GM18502 (cell line): ENCODE data around the gene AKAP11.
A peak's percentile ranks its signal among the peaks of the same experiment; 100 is the strongest.
"Not testable (repeated sequence)": the region's sequence is repeated elsewhere in the genome, so short reads cannot be mapped to it uniquely, and the experiment has no call there.

Source experiments
- ATAC-seq: cut with Tn5 transposase; IDR thresholded peaks from one replicate; pipeline ENCODE4 v1.9.1; 2021; ENCODE audit warnings: mild to moderate bottlenecking; ENCODE audit not compliant: unreplicated experiment, poor library complexity

AKAP11 gene

DNA sequence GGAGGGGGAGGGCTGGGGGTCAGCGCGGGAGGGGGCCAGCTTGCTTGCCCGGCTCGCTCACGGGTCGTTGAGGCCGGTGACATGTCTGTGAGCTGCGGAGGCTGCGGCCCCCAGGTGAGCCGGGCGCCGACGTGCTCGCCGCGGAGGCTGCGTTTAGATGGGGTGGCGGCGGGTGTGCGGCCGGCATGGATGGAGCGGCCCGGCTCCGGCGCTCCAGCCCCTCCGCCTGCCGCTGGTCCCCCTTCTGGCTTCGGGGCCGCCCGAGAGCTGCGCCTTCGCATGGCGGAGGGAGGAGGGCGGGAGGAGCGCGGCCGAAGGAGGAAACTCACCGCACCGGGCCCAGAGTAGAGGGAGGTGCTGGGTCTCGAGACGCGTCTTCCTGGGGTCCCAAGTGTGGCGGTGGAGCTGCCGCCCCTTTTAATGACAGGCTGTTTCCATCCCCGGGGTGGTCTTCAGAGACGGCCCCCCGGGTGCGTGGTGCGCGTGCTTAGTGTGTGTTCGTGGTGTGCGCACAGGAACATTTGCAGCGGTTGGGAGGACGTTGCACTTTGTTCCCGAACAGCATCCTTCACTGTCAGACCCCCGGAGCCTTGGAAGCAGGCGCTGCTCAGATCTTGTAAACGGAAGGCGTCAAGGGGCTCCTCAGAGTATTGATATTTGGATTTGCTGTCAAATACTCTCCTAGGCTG is at the start of gene AKAP11:
TSS of gene AKAP11 (plus strand) at position 38 of the 689 bp plus-strand sequence. CDS start 14,197 bp downstream, outside the sequence.
- ATAC-seq, result peak; percentile 31

- no peak for ATAC-seq
These were observed 48.3 kb upstream of the AKAP11 start for GRCh38 chr13:42223681-42224080.

DNA sequence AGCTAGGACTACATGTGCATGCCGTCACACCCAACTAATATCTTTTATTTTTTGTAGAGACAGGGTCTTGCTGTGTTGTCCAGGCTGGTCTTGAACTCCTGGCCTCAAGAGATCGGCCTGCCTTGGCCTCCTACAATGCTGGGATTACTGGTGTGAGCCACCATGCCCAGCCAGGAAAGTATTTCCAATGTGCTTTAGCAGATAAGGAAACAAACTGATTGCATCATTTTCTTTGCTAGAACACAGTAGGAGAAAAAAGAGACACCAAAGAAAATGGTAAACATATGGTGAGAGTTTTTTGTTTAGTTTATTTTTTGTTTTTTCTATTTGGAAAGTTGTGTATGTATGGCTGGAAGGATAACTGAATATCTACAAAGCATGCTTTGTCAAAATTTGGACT is 46.9 kb upstream of the AKAP11 start:
- no peak for ATAC-seq

DNA sequence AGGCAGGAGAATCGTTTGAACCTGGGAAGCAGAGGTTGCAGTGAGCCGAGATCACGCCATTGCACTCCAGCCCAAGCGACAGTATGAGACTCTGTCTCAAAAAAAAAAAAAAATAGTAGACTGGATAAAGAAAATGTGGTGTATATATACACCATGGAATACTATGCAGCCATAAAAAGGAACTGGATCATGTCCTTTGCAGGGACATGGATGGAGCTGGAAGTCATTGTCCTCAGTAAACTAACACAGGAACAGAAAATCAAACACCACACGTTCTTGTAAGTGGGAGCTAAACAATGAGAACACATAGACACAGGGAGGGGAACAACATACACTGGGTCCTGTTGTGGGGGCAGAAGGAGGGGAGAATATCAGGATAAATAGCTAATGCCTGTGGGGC is 45.2 kb upstream of the AKAP11 start:
- ATAC-seq, result not testable (repeated sequence)

DNA sequence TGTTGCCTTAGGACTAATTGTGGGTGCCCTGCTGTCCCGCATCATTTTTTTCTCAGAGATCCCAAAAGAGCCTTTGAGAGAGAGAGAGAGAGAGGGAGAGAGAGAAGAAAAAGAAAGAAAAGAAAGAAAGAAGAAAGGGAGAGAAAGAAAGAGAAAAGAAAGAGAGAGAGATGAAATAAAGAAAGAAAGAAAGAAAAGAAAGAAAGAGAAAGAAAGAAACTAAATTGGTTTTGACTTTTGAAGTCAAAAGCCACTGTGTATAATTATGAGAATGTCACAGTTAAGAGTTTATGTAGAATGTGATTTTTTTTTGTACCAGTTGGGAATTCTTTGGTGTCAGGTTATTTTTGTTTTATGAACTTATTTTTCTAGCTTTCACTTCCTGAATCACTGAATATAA is 43.4 kb upstream of the AKAP11 start:
- ATAC-seq, result no peak

- no peak for ATAC-seq
These were observed 42.7 kb upstream of the AKAP11 start for GRCh38 chr13:42229287-42229686.

GRCh38 chr13:42232671-42233070 is 39.3 kb upstream of the AKAP11 start:
- ATAC-seq, result no peak

GRCh38 chr13:42233726-42234125 is 38.2 kb upstream of the AKAP11 start:
- ATAC-seq, result no peak

DNA sequence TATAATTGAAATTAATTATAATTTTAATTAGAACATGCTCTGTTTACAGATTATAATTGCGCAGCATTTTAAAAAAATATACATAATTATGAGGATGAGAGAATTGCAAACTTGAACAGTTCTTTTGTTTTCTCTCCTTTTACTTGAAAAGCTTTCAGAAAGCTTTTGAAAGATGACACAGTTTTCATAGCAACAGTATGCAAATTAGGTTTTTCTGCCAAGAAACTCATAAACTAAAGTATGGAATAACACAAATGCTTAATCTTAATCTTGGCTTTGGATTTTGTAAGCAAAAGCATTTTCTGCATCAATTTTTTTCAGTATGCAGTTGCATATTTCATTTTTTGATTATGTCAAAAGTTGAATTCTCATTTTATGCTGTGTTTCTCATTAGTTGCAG is 32.8 kb upstream of the AKAP11 start:
- no peak for ATAC-seq

DNA sequence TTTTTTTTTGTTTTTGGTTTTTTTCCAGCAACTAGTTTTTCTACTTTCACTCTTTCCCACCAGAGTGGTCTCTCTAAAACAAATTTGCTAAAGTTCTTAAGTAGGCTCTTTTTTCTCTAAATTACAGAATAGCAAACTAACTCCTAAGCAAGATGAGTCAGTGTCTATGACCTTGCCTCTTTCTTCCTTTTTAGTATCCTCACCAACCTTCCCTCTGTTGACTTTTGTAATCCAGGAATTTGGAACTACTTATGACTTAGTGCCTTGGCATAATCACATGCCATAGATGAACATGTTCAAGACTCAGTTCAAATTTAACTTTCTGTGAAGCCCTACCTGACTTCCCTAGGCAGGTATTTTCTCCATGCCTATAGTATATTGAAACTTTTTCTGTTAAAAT is 32.3 kb upstream of the AKAP11 start:
- no peak for ATAC-seq

- ATAC-seq, result no peak
These were observed 25.4 kb upstream of the AKAP11 start for GRCh38 chr13:42246541-42246940.

DNA sequence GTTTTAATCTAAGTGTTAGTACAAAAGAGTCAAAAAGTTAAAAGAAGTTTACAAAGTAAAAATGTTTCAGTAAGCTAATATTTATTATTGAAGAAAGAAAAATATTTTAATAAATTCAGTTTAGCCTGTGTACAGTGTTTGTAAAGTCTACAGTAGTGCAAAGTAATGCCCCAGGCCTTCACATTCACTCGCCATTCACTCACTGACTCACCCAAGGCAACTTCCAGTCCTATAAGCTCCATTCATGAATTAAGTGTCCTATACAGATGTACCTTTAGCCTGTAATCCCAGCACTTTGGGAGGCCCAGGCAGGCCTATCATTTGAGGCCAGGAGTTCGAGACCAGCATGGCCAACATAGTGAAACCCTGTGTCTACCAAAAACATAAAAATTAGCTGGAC is 24.1 kb upstream of the AKAP11 start:
- no peak for ATAC-seq

DNA sequence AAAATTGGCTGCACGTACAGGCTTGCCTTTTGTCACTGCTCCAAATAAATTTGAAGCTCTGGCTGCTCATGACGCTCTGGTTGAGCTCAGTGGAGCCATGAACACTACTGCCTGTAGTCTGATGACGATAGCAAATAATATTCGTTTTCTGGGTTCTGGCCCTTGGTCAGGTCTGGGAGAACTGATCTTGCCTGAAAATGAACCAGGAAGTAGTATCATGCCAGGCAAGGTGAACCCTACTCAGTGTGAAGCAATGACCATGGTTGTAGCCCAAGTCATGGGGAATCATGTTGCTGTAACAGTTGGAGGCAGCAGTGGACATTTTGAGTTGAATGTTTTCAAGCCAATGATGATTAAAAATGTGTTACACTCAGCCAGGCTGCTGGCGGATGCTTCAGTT is 16.1 kb upstream of the AKAP11 start:
- no peak for ATAC-seq

- no peak for ATAC-seq
These were observed 13.2 kb upstream of the AKAP11 start for GRCh38 chr13:42258747-42259146.

GRCh38 chr13:42259515-42259914 is 12.4 kb upstream of the AKAP11 start:
- ATAC-seq, result no peak

DNA sequence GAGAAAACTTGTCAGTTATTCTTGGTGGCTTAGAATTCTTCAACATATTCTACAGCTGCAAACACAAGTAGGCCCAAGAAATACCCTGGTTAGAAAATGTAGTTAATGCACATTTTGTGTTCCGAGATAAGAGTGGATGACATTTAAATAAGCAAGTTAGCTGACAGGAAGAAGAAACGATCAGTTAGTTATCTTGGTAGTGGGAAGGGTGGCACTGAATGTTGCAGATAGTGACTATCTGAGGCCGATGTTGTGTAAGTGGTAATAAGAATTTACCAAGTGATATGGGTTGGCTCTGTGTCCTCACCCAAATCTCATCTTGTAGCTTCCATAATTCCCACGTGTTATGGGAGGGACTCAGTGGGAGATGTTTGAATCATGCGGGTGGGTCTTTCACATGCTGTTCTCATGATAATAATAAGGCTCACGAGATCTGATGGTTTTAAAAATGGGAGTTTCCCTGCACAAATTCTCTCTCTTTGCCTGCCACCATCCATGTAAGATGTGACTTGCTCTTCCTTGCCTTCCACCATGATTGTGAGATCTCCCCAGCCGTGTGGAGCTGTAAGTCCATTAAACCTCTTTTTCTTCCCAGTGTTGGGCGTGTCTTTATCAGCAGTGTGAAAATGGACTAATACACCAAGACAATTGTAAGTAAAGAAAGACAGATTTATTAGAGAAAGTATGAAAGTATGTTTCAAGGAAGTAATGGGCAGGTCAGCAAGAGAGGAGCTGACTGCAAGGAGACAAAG is 10.9 kb upstream of the AKAP11 start:
- ATAC-seq, result no peak

DNA sequence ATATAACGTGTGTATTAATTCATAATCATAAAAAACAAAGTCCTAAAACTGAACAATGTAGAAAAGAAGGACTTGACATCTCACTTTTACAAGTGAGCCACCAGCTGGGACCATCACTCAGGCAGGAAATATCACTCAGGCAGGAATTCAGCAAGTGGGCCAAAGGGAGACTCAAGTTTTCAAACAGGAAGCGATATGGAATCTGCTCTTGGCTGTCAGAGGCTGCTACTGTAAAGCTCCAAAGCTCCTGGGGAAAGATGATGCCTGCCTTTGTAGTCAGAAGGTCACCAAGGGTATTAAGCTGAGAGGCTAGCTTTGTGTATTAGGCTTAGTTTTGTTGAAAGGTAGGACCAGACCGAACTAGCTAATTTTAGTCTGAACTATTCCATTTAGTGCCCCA is 5.5 kb upstream of the AKAP11 start:
- ATAC-seq, result no peak

DNA sequence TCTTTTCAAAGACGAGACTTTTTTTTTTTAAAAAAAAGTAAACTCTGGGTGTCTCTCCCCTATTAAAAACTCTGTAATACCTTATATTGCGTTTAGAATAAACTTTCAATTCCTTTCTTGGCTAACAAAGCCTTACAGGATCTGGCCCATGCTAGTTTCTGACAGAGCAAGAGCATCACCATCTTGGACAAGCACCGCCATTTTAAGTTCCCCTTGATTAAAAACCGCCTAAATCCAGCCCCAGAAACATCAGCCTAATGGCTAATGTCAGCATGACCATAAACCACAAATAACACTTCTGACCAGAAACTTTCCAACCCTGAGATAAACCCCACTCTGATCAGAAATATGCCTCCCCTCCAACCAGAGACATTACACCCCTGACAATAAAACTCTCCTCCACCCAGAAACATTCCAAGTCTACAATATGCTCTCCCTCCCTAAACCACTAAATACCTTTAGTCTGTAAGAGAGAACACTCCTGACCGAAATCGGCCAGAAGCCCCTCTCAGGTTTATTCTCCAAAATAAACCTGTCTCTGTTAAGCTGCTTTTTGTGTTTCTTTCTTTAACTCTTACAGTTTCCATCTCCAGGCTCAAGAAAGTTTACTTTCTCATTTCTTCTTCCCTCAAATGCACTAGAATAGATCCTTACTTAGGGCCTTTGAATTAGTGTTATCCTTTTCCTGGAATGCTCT is 1.6 kb upstream of the AKAP11 start:
- ATAC-seq, result no peak

GRCh38 chr13:42270857-42271215 is 1.1 kb upstream of the AKAP11 start:
- ATAC-seq, result no peak

- ATAC-seq, result peak; percentile 88
These were observed 426 bp upstream of the AKAP11 start for GRCh38 chr13:42271337-42272114.

GRCh38 chr13:42272804-42273175 is 838 bp downstream of the AKAP11 start:
- no peak for ATAC-seq
